NCI-H2227 (cell line): ENCODE data around the gene RBM43.

ENCODE experiments used
- DNase-seq: peaks from one replicate; lab custom pipeline; 2025; ENCODE audit not compliant: unreplicated experiment; lab: John Stamatoyannopoulos, UW

Gene RBM43

DNA sequence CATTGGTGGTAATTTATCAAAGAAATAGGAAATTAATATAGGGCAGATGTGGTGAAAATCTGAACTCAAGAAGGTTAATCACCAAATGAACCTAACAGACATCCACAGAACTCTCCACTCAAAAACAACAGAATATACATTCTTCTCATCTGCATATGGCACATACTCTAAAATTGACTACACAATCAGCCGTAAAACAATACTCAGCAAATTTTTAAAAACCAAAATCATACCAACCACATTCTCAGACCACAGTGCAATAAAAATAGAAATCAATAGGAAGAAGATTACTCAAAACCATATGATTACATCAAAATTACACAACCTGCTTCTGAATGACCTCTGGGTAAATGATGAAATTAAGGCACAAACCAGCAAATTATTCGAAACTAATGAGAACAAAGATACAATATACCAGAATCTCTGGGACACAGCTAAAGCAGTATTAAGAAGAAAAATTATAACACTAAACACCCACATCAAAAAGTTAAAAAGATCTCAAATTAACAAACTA is 31.0 kb downstream of the RBM43 start:
- no peak for DNase-seq

DNA sequence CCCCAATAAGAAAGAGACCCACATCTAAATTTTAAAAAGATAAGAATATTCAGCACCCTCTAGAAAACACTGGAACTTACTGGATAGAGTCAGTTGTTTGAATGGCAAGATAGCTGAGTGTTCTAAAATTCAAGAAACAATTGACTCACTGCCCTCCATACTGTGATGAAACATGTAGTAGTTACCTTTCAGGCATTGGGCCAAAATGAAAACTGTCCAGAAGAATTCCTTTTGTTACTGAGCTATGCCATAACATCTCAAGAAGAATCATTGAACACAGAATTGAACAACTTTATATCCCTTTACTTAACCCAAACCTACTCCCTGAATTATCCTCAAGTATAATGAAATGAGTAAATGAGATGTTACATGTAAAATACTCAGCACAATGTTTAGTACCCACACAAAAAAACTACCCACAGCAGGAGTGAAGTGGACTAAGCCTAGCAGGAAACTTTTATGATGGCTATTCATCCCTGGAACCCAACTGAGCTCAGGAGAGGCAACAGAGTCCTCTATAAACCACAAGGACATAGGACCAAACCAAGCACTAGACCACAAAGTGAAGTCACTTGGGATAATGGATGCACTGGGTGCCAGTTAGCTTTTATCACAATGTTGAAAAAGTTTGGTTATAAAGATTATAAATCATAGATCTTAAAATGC is 32.7 kb downstream of the RBM43 start:
- no peak for DNase-seq

DNA sequence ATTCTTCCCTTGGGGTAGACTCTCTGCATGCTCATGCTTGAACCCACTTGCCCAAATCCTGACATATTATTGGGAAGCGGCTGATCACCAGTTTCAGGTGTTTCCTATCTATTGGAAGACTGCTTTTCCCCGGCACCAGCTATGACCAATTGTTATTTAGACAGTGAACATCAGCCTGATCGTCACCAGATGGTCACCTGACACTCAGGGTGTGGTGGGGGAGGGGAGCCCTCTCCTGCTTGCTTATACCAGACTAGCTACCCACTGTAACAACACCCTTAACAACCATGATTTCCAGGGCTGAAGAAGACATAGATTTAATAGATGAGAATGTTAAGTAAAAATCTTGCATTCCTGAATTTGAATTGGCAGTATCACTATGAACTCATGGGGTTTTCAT is 44.3 kb downstream of the RBM43 start:
- no peak for DNase-seq

DNA sequence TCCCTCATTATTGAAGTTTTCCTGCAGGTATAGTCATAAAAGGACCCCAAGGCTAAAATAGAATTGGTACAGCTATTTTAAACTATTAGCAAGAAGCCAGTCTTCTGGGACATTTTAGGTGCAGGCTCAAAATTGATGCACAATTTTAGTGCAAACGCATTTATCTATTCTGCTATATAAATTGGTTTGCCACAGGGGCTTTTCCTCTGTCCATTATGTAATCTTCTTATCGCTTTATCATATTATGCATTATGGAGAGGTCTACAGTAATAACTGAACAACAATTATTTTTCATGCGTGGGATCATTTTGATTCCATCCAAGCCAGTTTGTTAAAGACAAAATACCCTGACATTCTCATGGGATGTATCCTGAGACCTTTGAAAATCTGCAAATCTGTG is 54.6 kb downstream of the RBM43 start:
- no peak for DNase-seq

DNA sequence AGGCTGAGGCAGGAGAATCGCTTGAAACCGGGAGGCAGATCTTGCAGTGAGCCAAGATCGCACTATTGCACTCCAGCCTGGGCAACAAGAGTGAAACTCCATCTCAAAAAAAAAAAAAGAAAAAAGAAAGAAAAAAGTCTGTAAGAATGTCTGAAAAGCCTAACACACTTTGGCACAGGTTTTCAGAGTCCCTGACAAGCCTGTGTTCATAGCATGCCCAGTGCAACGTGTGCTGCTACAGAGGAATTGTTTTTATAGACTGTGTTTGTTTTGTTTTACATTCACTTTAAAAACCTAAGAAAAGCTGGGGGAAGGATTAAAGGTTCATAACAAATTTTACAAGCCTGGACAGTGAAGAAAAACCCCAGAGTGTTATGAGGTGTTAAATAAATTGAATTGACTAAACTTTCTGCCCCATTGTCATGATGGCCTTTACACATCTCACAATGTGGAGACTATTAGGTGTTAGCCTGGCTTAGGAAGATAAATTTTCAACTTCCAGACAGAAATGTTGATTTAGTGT is 55.2 kb downstream of the RBM43 start:
- DNase-seq: no peak

DNA sequence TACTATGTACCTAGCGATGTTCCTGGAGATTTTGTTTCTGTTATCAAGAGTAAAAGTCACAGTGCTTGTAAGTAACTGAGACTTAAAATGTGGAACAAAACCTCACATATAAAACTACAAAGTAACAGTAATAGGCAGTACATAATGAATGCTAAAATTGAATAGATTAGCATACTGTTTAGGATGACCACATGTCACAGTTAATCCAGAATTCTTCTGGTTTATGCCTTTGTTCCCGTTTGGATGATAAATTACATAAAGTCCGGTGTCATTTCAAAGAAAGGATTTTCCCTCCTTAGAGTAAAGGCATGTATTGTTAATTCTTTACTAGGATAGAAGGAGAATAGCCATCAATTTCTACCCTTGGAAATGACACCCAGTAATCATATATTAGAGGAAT is 56.1 kb downstream of the RBM43 start:
- DNase-seq: no peak

DNA sequence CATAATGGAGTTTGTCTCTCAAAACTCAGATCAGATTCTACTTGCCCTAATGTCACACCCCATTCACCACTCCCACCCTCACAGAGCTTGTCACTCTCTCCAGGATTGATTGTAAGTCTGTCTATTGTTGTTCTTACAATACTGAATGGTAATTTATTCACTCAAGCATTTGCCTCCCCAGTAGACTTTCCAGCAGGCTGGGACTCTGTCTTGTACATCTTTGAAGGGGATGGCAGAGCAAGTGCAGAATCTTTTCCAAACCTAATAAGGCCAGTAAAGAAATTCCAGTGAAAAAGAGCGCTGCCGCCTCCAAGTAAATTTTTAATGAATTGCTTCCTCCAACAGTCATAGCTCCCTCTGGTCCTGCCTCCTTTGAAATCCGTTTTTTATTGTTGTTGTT is 56.9 kb downstream of the RBM43 start:
- no peak for DNase-seq

DNA sequence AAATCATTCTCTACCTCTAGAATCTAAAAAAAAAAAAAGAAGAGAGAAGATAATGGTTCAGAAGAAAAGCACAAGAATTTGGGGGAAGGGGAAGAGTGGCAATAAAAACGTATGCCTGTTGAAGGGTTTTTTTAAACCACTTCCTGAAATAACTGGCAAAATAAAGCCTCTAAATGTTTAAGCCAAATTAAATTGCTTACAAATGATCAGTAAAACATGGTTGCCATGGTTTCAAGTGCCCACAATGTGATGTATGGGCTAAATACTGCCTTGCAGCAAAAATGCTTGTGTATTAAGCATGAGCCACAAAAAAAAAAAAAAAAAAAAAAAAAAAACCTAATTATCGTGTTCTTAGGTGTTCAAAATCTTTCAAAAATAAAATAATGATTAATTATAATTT is 60.8 kb downstream of the RBM43 start:
- DNase-seq: no peak

DNA sequence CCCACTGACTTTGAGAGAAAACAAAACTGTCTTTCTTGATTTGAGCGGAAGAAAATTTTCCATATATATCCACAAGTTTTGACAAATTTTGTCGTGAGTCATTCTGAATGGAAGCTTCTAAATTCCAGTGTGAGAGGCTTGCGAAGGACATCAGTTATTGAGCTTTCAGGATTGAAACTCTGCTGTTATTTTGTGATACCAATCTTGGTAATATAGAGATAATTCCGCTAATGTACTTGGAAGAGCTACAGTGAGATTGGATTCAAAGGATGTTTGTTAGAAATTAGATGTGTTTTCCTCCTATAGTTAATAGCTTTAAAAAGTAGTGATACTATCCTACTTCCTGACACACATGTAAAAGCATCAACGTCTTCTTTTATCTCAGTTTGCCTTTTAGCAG is 61.4 kb downstream of the RBM43 start:
- no peak for DNase-seq

DNA sequence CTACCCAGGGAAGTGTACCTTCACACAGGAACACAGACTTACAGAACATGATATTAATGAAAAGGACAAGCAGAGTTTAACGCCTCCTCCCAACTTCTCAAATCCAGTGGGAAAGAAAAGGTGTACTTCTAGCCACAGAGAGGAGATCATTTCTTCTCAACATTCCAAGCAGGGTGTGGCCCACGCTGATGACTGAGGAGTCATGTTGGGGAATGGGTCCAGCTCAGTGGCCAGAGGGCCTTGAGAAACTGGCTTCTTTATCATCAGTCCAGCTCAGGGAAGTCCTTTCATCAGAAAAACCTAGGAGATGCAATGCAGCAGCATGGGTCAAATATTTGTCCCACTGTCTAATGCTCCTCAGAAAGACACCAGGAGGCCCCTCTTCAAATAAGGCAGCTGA is 63.0 kb downstream of the RBM43 start:
- DNase-seq: no peak
